Stimulated activated naive CD4-positive, alpha-beta T cell treated with Interleukin-2 at 50 U/mL for 16 hours (primary cell): ENCODE results near the gene INKA1.
"Not testable (repeated sequence)": the region's sequence is repeated elsewhere in the genome, so short reads cannot be mapped to it uniquely, and the experiment has no call there.

Source experiments
- DNase-seq: peaks from one replicate; lab custom pipeline; 2025; lab: John Stamatoyannopoulos, UW

The INKA1 gene

DNA sequence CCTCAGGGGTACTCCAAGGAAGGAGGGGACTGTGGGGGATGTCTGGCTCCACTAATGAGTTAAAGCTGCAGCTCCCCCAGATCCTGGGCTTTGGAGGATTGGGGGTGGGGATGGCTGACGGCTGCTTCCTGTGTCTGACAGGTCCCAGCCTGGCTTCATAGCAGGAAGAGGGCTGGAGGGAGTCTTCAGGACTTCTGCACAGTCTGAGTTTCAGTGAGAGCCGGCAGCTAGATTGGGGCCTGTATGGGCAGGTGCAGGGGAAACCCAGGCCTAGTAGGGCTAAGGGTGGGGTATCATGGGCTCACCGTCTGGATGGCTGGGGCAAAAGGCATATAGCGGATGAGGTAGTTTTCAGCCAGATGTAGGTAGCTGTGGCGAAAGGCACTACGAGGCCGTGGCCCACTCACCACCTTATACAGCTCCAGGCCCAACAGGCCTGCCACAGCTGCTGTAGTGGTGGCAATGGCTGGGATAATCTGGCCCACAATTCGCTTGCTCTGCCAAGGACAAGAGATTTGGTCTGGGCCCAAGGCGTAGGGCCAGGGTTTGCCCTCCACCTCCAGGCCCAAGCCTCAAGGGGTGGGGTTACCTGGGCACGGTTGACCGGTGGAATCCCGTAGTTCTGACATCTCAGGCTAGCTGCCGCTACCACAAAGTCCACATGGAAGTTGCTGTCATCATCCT lies 4.5 kb downstream of the INKA1 start:
- no peak for DNase-seq

DNA sequence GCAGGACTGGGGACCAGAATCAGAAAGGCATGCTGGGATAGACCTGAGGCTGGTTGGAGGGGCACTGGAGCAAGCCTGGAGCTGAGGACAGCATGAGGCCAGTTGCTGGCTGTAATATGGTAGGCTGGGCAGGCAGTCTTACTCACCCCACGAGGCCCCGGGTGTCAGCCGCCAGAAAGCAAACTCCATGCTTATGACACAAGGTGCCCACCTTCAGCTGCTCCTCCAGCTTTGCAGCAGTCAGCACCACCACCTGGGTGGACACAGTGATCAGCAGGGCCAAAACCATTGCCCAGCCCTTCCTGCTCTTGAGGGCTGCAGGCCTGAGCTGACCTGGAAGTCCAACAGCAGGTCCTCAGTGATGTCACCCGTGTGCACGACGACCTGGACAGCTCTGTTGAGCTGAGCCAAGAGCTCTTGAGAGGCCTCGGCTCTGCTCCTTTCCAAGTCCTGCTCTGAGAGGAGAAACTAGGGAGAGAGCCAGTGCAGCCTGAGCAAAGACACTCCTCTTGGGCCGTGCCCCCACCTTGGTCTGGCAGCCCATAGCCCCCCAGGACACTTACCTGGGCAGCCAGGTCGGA lies 9.9 kb downstream of the INKA1 start:
- DNase-seq, result no peak

DNA sequence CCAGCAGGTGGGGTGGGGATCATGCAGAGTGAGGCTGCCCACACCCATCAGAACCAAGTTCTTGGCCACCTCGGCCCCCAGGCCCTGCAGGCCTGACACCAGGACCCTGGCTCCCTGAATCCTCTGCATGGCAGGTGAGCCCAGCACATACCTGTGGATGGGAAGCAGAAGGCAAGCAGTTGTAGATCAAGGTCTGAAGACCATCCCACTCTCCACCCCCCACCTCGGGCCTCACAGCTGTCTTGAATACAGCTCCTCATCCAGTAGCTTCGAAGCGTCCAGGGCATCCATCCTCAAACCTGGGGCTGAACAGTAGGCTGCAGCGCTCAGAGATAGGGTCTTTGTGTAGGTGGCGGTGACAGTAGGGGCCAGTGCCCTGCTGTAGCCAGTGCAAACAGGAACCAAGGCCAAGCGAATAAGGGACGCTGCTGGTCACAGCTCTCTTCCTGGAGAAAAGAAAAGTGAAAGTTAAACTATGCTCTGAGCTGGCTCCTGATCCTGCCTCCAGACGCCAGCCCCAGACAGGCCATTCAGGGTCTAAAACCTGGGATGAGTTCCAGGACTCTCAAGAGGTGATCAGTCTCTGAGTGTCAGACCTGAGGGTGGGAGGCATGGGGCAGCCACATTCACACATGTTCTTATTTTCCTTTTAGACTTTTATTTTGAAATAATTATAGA lies 10.6 kb downstream of the INKA1 start, which contains the start of gene UBA7:
TSS of gene UBA7 (minus strand) at position 457 of the 678 bp plus-strand sequence. CDS start at position 291, 166 bp downstream.
- DNase-seq, result peak; percentile 10

DNA sequence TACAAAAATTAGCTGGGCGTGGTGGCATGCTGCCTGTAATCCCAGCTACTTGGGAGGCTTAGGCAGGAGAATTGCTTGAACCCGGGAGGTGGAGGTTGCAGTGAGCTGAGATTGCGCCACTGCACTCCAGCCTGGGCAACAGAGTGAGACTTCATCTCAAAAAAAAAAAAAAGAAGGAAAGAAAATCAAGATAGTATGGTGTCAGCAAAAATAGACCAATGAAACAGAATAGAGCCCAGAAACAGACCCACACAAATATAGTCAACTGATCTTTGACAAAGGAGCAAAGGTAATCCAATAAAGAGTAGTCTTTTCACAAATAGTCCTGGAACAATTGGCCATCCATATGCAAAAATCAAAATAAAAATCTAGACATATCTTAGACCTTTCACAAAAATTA lies 20.1 kb downstream of the INKA1 start:
- not testable (repeated sequence) for DNase-seq

DNA sequence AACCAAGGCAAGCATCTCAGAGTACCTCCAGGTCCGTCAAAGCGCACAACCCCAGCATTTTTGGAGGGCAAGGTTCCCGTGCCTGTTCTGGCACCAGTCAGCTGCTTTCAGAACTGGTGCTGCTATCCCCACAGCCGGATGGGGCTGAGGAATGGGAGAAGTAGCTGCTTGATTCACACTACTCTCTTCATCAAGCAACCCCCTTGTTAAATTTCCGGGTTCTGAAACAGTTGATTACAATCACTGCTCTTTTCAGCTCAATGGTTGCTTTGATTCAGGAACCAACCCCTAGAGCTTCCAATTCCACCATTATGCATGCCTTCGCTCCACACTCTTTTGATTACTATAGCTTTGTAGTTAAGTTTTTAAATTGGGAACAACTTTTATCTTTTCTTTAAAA lies 23.0 kb downstream of the INKA1 start:
- DNase-seq, result no peak

DNA sequence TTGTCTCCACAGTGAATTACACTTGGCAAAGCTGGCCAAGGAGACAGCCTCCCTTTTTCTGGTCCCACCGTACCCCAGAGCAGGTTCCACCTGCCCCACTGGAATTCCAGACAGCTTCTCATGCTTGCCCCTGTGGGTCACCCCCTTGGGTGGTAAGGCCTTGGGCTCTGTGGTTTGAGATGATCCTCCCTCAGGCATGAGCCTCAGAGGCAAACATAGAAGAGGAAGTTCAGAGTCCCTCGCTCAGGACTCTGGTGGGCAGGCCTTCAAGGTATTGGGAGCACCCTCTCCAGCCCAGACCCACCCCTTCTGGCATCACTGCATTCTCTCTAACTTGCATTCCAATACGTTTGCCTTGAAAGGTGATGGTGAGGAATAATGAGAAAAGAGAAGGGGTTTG lies 28.3 kb downstream of the INKA1 start:
- no peak for DNase-seq

DNA sequence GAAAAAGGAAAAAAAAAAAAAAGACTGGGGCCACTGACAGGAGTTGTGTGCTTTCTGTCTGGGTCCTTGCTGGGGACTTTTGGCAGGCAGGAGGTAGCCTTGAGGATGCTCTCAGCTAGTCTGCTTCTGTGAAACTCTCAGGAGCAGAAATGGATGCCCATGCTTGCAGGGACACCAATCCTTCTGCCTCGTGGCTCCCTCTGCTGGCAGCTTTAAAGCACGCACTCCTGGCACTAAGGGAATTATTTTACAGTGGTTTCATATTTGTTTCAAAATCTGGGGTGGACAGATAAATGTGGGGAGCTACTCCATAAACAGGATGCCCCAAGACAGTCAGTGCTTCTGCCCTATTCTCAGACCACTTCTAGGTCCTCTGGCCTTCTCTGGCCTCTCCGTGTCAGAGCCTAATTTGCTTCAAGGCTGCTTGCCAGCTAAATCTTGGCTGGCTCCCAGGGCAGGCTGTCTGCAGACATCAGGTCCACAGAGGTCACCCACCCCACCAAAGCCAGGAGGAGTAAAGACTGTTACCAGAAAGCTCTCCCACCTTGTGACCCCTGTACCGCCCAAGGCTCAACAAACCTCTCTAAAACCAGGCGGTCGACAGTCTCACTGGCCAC lies 36.2 kb downstream of the INKA1 start:
- DNase-seq, result peak; percentile 73

DNA sequence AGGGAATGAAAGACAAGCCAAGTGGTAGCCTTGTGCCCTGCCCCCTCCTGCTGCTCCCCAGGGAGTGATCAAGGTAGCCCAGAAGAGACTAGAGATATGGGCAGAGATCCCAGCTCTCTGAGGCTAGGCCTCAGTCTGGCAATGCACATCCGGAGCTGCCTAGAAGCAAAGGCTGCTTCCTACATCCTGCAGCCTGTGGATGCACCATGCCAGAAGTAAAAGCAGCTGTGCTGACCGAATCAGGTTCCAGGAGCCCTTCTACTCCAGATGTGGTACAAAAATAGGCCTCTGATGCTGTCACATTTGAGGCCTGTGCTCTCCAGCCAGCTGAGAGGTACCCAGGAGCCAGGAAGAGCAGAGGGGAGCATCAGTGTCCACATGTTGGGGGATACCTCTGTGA lies 37.3 kb downstream of the INKA1 start:
- no peak for DNase-seq

DNA sequence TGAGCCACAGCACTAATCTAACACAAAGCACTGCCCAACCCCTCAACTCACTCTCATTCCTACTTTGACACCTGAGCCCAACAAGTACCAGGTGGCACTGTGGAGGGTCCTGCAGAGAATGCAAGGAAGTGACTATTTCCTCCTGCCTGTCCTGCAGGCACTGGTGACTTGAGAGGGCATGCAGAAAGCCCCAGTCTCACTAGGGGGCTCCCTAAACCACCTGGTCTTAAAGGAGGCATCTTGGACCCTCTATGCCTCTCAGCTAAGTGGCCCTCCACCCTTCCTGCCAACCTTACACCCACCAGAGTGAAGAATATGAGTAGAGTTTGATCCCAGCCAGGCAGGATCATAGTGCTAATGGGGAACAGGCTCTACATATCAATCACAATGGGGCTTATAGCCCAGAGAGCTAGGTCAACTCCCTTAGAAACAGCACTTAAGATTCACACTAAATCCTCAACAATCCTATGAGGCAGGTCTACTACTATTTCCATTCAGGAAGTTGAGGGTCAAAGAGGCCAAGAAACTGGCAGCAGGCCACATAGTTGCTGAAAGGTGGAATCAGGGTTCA lies 38.1 kb downstream of the INKA1 start:
- no peak for DNase-seq

DNA sequence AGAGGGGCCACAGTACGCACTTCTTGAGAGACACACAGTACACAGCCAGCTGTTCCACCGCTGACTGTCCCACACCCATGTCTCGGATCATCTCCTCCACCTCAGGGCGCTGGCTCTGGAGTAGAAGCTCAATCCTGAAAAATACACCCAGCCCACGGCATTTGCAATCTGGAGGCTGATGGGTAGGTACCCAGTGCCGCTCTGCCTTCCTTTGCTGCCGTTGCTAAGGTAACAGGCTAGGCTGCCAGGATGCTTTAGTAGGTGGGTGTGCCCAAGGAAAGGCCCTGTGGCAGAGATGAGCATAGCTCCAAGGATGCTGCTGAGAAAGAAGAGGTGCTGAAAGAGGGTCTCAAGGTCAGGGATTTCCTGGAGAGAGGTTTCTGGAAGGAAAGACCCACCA lies 38.7 kb downstream of the INKA1 start:
- DNase-seq, result no peak

DNA sequence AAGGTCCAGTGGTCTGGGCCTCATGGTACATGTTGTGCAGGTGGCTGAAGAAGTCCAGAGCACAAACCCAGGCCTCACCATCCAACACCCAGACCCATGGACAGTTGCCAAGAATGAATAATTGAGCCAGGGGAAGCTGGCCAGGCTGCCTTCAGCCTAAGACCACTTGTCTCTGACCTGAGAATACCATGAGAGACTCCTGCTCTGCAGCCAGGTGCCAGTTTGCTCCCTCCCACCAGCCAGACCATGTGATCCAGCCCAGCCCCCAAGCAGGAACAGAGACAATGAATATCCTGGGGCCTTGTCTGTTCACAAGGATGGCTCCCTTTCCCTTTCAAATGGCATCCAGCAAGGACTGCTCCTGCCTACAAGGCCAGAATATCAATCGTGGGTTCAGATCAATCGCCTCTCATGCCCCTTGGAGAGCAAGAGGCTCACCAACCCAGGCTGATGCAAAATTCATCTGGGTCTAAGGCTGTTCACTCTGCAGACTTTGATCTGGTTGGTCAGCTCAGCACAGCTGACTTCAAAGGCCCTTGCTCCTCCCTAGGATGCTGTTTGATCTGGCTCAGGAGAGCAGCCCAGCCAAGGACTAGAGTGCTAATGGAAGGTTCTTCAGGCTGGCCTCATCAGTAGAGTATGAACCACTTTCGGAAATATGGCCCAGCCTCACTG lies 39.9 kb downstream of the INKA1 start:
- DNase-seq, result no peak

DNA sequence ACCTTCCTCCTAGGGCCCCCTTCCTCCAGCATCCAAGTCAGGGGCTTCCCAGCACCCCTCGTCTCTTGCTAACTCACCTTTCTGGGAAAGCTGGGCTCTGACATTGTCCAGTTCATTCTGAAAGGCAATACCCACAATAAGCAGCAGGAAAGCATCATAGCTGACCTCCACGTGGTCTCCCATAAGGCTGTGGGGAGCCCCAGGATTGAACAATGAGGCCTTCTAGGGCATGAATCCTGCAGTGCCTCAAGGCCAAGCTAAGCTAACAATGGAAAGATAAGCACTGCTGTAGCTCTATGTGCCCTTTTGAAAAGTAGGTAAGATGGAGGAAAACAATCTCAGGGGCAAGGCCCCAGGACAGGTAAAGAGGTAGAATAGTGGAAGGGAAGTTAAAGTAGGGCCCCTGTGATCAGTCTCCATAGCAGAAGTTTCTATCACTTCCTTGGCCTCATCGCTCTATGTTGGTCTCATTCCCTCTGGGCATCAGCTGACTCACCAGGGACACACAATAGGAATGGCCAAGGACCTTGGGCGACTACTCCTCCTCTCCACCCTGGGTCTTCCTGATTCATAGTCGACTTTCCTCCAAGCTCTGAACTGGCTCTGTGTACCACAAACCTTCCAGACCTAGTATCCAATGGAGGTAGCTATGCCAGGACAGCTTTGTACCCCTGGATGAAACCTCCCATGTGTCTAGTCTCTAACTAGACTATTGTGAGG lies 41.6 kb downstream of the INKA1 start:
- no peak for DNase-seq

DNA sequence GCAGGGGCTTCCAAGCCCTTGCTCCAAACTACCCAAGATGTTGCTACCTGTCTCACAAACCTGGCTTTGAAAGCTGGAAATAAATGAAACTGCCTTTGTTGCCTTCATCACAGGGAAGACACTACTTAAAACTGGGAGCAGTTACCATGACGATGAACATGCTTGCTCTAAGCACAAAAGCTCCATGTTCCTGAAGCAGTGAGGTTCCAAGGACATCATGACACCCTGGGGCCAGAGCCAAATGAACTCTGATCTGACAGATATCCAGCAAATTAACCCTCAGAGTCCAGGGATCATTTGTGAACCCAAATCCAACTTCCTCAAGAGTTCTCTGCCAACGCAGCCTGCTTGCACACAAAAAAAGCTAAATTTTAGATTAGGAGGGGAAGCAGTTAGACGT lies 42.6 kb downstream of the INKA1 start:
- DNase-seq, result no peak
